Stimulated activated CD4-positive, alpha-beta T cell treated with anti-CD3 and anti-CD28 coated beads, Interleukin-4, amount 100 ng/mL, for 1 hour (primary cell): ENCODE results near the gene HAL.
"Not testable (repeated sequence)": the region's sequence is repeated elsewhere in the genome, so short reads cannot be mapped to it uniquely, and the experiment has no call there.

Experiments
- DNase-seq: peaks from one replicate; pipeline ENCODE4 v3.0.0-alpha.2; 2020

HAL gene

DNA sequence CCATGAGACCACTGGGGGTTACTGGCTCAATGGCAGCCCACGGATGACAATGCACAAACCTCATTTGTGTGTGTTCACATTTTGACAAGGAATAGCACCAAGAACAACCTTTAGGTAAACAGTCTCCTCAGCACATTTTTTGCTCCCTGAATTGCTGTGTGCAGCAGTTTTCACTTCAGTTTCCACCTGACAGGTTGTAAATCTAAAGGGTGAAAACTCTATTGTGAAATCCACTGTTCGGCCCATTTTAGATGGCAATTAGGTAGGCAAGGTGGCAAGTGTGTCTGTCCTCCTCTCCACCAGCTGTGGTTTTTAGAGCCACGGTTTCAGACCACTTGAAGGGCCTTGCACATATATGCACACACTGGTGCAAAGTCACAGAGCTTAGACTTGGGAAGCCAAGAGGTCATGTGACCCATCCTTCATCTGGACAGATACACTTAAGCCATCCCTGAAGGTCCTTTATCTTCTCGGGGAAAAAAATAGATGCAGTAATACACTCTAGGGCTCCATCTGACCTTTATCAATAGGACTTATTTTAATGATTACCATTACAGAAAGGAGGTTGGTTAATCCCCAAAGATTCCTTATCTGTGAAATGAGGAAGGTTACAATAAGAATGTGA, 23.2 kb downstream of the HAL start:
- no peak for DNase-seq

DNA sequence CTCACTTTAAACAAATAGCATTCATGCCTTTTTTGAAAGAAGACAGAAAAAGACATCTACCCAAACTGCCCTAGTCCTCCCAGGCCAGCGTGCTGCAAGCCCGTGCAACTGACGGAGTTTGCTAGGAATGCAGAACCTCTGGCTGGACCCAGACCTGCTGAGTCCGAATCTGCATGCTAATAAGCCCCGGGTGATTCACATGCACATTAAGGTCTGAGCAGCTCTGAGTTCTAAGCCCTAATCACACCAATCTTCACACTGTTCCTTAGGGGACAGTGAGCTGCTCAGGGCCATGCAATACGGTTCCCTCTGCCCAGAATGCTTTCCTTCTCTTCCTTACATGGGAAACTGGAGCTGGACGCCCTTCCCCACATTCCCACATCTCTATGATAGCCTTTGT, 25.2 kb downstream of the HAL start:
- DNase-seq: no peak

DNA sequence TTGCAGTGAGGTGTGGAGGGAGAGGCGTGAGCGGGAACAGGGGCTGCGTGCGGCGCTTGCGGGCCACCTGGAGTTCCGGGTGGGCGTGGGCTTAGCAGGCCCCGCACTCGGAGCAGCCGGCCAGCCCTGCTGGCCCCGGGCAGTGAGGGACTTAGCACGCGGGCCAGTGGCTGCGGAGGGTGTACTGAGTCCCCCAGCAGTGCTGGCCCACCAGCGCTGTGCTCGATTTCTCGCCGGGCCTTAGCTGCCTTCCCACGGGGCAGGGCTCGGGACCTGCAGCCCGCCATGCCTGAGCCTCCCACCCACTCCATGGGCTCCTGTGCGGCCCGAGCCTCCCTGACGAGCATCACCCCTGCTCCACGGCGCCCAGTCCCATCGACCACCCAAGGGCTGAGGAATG, 27.0 kb downstream of the HAL start:
- not testable (repeated sequence) for DNase-seq

DNA sequence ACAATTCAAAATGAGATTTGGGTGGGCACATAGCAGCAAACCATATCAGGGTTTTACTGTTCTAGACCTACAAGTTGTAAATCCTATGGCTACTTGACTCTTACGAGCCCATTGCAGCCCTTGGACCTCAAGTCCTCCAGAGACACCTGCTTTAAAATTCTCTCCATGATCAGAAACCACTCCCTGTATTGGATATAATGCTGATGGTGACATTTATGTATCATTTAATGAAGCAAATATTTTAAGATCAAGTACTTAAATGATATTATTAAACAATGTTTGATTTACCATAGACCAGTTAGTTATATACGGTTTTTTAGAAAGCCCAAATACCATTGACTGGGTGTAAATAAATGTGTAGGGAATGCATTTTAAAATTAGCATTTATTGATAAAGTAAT, 28.8 kb downstream of the HAL start:
- no peak for DNase-seq

DNA sequence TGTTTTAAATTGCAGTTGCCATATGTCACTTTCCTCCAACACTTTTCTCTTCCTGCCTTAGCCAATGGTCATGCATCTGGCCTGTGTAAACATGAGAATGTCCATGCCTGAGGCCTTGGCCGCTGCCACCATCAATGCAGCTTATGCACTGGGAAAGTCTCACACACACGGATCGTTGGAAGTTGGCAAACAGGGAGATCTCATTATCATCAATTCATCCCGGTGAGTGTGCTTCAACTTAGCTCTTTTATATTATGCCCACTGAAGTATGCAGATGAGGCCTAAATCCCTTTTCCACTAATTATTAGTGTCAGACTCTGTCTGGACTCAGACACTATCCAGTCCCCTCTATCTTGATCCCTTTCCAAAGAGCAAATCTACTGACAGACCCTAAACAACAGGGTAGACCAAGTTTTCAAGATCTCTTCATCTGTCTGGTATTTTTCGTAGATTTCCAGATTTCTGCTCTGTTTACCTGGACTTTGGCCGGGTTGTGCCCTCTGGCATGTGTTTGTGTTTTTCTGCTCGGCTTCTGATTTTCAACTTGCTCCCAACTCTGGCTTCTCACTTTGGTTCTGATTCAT, 29.8 kb downstream of the HAL start:
- DNase-seq: no peak

DNA sequence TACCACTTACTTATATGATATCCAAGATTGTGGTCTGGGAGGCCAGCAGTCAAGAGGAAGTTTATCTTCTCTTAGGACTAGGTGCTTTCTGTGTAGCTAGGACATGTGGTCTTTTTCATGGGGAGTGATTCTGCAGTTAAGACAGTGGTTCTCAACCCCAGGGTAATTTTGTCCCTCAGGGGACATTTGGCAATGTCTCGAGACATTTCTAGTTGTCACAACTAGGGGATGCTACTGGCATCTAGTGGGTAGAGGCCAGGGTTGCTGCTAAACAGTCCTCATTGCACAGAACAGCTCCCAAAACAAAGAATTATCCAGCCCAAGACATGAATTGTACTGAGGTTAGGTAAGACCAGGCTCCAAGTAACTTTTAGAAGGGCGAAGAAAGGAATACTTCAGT, 33.0 kb downstream of the HAL start:
- DNase-seq: no peak

DNA sequence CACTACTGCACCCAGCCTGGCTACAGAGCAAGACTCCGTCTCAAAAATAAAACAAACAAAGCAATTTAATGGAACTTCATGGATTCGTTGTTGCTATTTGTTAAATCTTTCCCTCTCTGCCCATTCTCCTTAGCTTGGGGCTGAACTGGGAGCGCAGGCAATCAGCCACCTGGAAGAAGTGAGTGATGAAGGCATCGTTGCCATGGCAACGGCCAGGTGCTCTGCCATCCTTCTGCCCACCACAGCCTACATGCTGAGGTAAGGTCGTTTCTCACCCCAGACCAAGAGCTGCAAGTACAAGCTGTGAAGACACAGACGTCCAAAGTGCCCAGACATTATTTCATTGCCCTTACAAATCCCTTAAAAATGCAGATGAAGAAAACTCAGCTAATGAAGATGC, 33.9 kb downstream of the HAL start:
- no peak for DNase-seq

DNA sequence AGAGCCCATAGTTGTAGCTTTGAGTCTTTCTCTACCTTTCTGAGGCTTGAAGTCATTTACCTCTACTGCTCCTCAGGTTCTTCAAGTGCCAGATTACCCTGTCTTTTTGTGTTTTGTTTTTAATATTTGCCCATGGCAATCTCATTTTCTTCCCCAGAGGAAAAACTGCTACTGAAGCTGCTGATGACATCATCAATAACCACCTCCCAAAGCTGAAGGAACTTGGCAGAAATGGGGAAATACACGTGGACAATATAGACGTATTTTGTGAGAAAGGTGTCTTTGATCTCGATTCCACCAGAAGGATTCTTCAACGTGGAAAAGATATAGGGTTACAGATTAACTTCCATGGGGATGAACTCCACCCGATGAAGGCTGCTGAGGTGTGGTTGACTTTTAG, 35.9 kb downstream of the HAL start:
- DNase-seq: no peak

DNA sequence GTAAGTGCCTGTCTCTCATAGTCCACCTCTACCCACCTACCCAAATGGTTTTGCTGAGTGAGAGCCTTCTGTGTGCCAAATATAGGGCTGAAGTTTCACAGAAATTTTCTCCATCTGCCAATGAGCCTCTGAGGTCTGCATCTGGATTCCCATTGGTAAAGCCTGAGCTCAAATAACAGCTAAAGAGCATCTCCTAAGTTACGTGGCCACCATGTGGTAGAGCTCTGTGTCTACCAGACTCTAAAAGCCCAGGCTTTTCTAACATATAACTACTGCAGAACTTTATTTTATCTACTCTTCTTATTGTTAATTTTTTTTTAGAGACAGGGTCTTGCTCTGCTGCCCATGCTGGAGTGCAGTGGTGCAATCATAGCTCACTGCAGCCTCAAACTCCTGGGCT, 37.0 kb downstream of the HAL start:
- no peak for DNase-seq

DNA sequence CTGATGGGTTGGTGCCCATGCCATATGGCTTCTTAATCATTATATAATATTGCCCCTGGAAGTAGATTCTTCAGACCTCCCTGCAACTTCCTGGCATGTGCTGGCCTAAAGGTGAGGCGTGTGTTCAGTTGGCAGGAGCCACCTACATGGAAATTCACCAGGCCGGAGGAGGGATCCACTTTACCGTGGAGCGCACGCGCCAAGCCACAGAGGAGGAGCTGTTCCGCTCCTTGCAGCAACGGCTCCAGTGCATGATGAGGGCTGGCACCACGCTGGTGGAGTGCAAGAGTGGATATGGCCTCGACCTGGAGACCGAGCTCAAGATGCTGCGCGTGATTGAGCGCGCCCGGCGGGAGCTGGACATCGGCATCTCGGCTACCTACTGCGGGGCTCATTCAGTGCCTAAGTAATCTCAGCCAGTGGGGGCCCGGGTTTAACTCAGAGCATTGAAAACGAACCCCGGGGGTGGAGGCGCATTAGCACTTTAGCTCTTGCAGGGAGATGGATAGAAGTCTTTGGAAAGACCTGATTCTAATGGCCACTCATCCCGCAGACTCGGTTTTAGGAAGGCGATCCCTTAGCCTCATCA, 39.5 kb downstream of the HAL start:
- no peak for DNase-seq

DNA sequence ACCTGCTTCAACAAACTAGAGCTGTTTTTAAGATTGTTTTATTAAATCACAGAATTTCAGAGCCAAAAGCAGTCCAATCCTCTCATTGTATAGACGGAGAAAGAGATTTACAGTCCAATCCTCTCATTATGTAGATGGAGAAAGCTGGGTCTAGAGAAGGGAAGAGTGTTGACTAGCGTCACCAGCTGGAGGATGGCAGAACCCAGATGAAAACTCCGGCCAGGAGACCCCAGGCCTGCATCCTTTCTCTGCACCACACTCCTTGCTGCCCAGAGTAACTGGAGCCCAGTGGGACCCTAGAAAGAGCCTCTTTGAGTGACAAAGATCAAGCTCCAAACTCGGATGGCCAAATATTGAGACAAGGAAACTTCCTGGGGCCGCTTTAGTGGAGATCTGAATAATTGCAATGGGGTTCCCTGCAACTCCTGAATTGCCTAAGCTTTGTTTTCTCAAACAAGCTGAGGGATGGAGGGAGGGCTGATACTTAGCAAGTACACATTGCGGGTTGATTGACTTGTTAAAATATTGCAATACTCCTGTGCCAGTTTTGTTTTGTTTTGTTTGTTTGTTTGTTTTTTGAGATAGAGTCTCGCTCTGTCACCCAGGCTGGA, 40.5 kb downstream of the HAL start:
- DNase-seq: no peak

DNA sequence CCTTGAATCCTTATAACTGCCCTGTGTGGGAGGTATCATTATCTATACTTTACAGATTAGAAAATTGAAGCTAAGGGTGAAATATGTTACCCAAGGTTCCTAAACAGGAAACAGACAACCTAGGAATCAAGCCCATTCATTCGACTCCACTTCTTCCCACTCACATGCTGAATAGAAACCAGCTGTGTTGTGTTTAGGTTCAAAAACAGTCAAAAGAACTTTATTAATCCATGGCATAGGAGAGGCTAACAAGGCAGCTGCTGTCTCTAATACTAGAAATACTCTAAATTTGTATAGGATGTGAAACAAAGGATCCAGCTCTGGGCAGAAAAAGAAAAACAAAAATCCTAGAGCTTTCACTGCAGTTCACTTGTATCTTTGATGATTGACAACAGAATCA, 43.1 kb downstream of the HAL start:
- DNase-seq: no peak

DNA sequence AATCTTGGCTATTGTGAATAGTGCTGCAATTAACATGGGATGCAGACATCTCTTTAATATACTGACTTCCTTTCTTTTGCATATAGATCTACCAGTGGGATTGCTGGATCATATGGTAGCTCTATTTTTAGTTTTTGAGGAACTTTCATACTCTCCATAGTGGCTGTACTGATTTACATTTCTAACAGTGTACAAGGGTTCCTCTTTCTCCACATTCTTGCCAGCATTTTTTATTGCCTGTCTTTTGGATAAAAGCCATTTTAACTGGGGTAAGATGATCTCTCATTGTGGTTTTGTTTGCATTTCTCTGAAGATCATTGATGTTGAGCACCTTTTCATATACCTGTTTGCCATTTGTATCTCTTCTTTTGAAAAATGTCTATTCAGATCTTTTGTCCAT, 44.6 kb downstream of the HAL start:
- no peak for DNase-seq

DNA sequence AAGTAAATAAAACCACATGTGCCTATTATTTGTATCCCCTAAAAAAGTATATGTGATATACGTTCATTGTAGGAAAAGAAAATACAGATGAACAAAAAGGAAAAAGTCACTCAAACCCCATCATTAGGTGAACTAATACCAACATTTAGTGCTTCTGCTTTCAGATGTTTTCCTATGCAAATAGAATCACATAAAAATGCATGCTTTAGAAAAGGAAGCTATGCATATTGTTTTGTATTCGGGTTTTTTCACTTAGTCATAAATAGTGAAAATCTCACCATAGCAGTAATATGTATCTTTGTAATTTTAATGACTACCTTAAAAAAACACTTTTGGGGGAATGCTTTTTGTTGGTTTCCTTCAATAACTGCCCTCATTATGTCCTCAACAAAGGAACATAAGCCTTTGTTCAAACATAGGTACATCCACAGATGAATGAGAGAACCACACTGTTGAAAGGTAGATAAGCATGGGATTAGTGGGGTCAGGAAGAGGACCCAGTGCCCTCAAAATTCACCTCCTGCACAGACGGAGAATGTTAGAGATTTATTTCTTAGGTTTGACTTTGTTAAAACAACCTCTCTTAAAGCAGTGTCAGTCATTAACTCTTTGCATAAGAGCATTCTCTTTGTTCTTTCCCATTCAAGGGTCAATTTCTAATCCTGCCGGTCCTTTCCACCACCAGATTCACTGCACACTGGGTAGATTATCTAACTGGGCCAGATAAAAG, 46.5 kb downstream of the HAL start:
- DNase-seq: no peak

DNA sequence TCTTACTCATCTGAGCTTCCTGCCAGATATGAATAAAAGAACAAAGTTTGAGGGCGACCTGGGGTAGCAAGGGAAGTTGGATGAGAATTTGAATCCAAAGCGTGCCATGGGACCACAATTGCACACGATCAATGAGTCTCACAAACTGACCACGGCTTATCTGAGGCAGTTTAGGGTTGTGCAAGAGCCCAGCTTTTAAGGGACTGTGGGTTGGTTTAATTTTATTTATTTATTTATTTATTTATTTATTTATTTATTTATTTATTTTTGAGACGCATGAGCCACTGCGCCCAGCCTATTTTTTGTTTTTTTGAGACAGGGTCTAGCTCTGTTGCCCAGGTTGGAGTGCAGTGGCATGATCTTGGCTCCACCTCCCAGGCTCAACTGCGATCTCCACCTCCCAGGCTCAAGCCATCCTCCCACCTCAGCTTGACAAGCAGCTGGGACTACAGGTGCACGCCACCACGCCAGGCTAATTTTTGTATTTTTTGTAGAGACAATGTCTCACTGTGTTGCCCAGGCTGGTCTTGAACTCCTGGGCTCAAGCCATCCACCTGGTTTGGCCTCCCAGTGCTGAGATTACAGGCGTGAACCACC, 51.9 kb downstream of the HAL start:
- no peak for DNase-seq

DNA sequence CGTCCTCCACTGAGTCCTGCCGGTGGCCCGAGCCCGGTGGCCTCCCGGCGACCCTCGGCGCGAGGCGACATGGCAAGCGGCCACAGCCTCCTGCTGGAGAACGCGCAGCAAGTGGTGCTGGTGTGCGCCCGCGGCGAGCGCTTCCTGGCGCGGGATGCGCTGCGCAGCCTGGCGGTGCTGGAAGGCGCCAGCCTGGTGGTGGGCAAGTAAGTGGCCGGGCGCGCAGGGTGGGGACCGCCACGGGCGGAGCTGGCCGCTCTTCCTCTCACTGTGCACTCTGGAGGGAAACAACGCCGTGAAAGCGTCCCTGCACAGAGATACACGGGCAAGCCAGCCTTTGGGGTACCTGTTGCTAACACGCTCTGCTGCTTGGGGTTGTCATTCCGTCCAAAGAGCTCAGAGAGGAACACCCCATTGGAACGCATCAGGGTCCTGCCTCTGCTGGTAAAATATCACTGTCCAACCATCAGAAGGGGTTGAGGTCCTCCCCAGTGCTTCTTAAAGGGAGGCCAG, 52.8 kb downstream of the HAL start, which contains the start of gene AMDHD1:
Gene AMDHD1, plus strand, starts transcription at position 2 of the 513 bp plus-strand sequence. Its CDS starts 68 bp downstream, at position 70.
- DNase-seq: peak; percentile 63

DNA sequence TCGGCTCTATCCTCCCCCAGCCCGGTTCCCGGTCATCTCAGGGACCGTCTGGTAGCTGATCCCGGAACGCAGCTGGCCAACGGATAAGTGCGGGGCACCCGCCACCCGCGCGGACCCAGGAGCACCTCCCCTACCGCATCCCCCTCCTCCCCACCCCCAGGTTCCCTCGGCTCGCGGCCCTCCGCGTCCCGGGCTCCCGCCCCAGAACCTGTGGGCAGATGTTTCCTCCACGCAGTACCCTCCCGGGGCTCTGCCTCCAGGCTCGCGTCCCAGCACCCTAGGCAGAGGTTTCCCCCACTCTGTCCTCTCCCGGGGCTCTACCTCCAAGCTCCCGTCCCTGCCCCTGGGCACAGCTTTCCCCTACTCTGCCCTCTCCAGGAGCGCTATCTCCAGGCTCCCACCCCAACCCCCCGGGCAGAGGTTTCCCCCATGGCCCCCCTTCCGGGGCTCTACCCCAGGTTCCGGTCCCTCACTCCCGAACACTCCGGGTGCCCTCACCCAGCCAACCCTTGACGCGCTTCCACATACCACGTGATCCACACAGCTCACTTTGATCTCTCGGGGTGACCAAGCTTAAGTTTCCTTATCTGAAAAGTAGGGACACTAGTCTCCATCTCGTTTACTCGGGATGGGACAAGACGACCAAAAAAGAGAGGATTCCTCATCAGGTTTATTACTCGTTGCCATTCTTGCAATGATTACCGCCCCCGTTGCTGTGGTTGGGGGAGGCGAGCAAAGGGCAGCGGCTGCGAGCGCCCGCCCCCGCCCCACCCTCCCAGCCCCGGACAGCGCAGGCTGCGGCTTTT, 53.4 kb downstream of the HAL start, which contains the start of gene CCDC38:
Gene CCDC38, minus strand, starts transcription at position 91 of the 806 bp plus-strand sequence. CDS start 6,105 bp downstream, outside the sequence.
- peak; percentile 80 for DNase-seq

DNA sequence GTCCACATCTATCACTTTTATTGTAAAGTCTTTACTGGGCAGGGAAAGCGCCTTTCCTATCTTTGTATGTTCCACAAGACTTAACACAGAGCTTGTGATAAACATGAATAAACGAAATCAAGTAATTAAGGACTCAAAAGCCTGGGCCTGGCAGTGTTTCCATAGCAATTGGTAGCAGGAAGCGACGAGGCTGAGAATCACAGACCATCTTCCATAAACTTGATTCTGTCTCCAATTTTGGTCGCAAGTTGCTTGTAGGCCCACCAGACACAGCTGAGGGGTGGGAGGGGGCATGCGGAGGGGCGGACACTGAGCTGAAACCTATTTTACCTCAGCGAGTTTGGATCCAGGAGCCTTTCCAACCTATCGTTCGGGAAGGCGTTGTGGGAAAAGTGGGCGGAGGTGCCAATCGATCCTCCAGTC, 54.0 kb downstream of the HAL start:
- DNase-seq: no peak

DNA sequence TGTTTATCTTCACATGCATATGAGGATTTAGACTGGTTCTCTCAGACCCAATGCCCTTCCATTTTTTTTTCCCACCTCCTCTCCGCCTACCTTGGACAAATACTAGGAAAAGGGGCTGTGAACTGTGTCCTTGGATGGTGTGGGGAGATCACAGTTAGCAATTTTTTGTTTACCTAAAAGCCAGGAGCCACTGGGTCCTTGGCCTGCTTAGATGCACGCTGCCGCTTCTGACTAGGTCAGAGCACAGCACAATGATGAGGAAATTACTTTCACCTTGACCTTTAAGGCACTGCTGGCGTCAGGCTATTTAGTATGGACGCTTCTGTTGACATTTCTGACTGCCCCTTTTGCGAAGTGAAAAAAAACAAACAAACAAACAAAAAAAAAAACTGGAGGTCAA, 55.6 kb downstream of the HAL start:
- DNase-seq: no peak
